GM12878 (cell line): ENCODE measurements around the gene LDLRAP1. TPM values are rescaled to one million over a fixed set of nuclear protein-coding genes. Genes with fewer than 3 reads are reported as not detected.

Experiments used
- ATAC-seq: fragments of 200-7000 bp; cut with Tn5 transposase; 3 replicates; pipeline ENCODE4 v1.9.1; 2020; ENCODE audit warnings: mild to moderate bottlenecking, moderate library complexity
- BruUV-seq: library from RNA; stranded (reverse); fragments of 400-500 nt; replicated peaks from 2 replicates; lab custom pipeline; 2021; lab: Mats Ljungman, UMichigan
- CTCF ChIA-PET: fragments of 300-600 bp; sonication (Branson Sonifier 250); formaldehyde crosslinking; extraction: SDS; loops from one replicate; lab custom pipeline; 2021; ENCODE audit warnings: inconsistent platforms; lab: Yijun Ruan, JAX
- POLR2A ChIA-PET: fragments of 350-600 bp; formaldehyde crosslinking; extraction: SDS; loops from one replicate; lab custom pipeline; 2021; ENCODE audit warnings: inconsistent platforms; lab: Charles Lee
- RAD21 ChIA-PET: fragments of 300-600 bp; sonication (Branson Sonifier 250); formaldehyde crosslinking; loops from one replicate; lab custom pipeline; 2023; ENCODE audit warnings: antibody characterized with exemption; ENCODE audit not compliant: unreplicated experiment; lab: Charles Lee
- SMC1A ChIA-PET: fragments of 300-600 bp; sonication (Branson Sonifier 250); formaldehyde crosslinking; loops from one replicate; lab custom pipeline; 2023; ENCODE audit not compliant: unreplicated experiment, uncharacterized antibody; lab: Charles Lee
- DNase-seq: peaks from one replicate; pipeline ENCODE4 v3.0.0-alpha.2; 2011; ENCODE audit warnings: low read depth, low spot score
- FAIRE-seq: peaks from 3 replicates; lab custom pipeline; 2011; peaks lifted over from hg19 to GRCh38; lab: Jason Lieb, UNC
- H2AFZ ChIP-seq: 2 replicates; pipeline ENCODE4 v1.6.0; 2011; ENCODE audit warnings: low read depth, low read length, control low read depth; ENCODE audit not compliant: control insufficient read depth
- H3K27ac ChIP-seq: 2 replicates; pipeline ENCODE4 v1.5.1; 2011; ENCODE audit warnings: control low read depth; ENCODE audit not compliant: control insufficient read depth, insufficient read depth
- H3K27me3 ChIP-seq, 2 experiments: replicated peaks in 1 of 2; 2 replicates each; pipeline versions ENCODE4 v1.6.0 to v1.6.1; 2011; ENCODE audit warnings: low read length in 1 of 2; ENCODE audit not compliant: control insufficient read depth in 2 of 2, insufficient read depth in 2 of 2
- H3K36me3 ChIP-seq, 2 experiments: 2 replicates each; pipeline ENCODE4 v1.5.1; 2011; ENCODE audit warnings: low read length in 1 of 2; ENCODE audit not compliant: control insufficient read depth in 2 of 2, insufficient read depth in 2 of 2
- H3K4me1 ChIP-seq: 2 replicates; pipeline ENCODE4 v1.6.1; 2011; ENCODE audit warnings: mild to moderate bottlenecking, low read length, moderate library complexity, mixed read lengths; ENCODE audit not compliant: control insufficient read depth, insufficient read depth
- H3K4me2 ChIP-seq: 2 replicates; pipeline ENCODE4 v1.6.0; 2011; ENCODE audit warnings: control low read depth; ENCODE audit not compliant: control insufficient read depth, insufficient read depth
- H3K4me3 ChIP-seq: fragments of 200-600 bp; sonication (generic); 2 replicates; pipeline ENCODE4 v1.5.1; 2016
- H3K79me2 ChIP-seq: 2 replicates; pipeline ENCODE4 v1.6.0; 2011; ENCODE audit warnings: low read length; ENCODE audit not compliant: control insufficient read depth, insufficient read depth
- H3K9ac ChIP-seq: 2 replicates; pipeline ENCODE4 v1.8.0; 2011; ENCODE audit warnings: low read length, control low read depth, mixed read lengths; ENCODE audit not compliant: control insufficient read depth, insufficient read depth
- H3K9me3 ChIP-seq: replicated peaks from 3 replicates; pipeline ENCODE4 v1.5.1; 2011; ENCODE audit warnings: mild to moderate bottlenecking, low read length; ENCODE audit not compliant: control insufficient read depth, insufficient read depth
- H4K20me1 ChIP-seq: 2 replicates; pipeline ENCODE4 v1.6.0; 2011; ENCODE audit not compliant: control insufficient read depth, insufficient read depth
- HDAC2 ChIP-seq: fragments of 200-600 bp; sonication (generic); IDR thresholded peaks from 2 replicates; pipeline ENCODE4 v1.6.1; 2017
- MLLT1 ChIP-seq: fragments of 450-650 bp; IDR thresholded peaks from 2 replicates; pipeline ENCODE4 v1.6.1; 2016; ENCODE audit warnings: mild to moderate bottlenecking
- MTA3 ChIP-seq: IDR thresholded peaks from 2 replicates; pipeline ENCODE4 v1.6.1; 2012; ENCODE audit warnings: low read length, inconsistent platforms, borderline replicate concordance
- SMARCA5 ChIP-seq: fragments of 450-650 bp; IDR thresholded peaks from 2 replicates; pipeline ENCODE4 v1.6.1; 2017; ENCODE audit warnings: mild to moderate bottlenecking
- ZBTB40 ChIP-seq: fragments of 450-650 bp; IDR thresholded peaks from 2 replicates; pipeline ENCODE4 v1.6.1; 2016; ENCODE audit warnings: mild to moderate bottlenecking, moderate library complexity, borderline replicate concordance
- WGBS: methylation state at CpG from one replicate; pipeline ENCODE4 v1.1.6; 2016; ENCODE audit warnings: low lambda C conversion rate; ENCODE audit not compliant: insufficient replicate concordance, insufficient coverage; ENCODE audit errors: missing lambda C conversion rate; 5-methylcytosine and 5-hydroxymethylcytosine counted together
- in situ Hi-C: fragments of 300-500 bp; cut with MboI; formaldehyde crosslinking; loops from 9 replicates; pipeline ENCODE4 v1.14.3; 2018; ENCODE audit warnings: mixed read lengths
- intact Hi-C: fragments of 100-400 bp; cut with micrococcal nuclease; formaldehyde crosslinking; loops from one replicate; pipeline ENCODE4 v1.14.2; 2022; ENCODE audit not compliant: unreplicated experiment
- polyA plus RNA-seq, 11 experiments: library from polyadenylated mRNA; depleted of rRNA in 4 of 11; unstranded in 6 of 11; stranded (reverse) in 5 of 11; fragments of >200 nt; fragmentation: Nextera tagmentation in 4 of 11; fragmentation: Illumina TruSeq in 1 of 11; extraction: Ambion mirVana in 4 of 11; extraction: Trizol in 1 of 11; gene quantifications; 1 replicate in 1 of 11; 2 replicates in 10 of 11; pipeline versions ENCODE4 v1.2.1 to v1.2.3, GENCODE V29; 2011 to 2016; ENCODE audit warnings: inconsistent platforms in 2 of 11, missing spikeins in 2 of 11, low read depth in 1 of 11
- total RNA-seq, 4 experiments: library from RNA; depleted of rRNA in 3 of 4; stranded (reverse); fragments of >200 nt in 3 of 4; fragmentation: Illumina TruSeq in 1 of 4; extraction: Trizol in 1 of 4; gene quantifications; 2 replicates each; pipeline versions ENCODE4 v1.2.1 to v1.2.3, GENCODE V29; 2013 to 2021
- TF ChIP-seq, protein P1 (sequence below): IDR thresholded peaks from 2 replicates; pipeline ENCODE4 v1.6.1; 2011; ENCODE audit warnings: borderline replicate concordance, low read depth, mild to moderate bottlenecking, moderate library complexity, mixed read lengths, low read length; ENCODE audit not compliant: insufficient read depth; ENCODE audit errors: extremely low read length

Gene LDLRAP1
- total and polyA plus RNA-seq, 10 of the 15 experiments (the other 5 are each of a cell fraction or from before 2014, with no cell fraction given): 0.43 to 37.6 (median 22.0) TPM

- no peak for TF ChIP-seq MLLT1
- TF ChIP-seq SMARCA5: no peak
Measured at GRCh38 chr1:25580927-25581326, 37.5 kb downstream of the LDLRAP1 start (continued).

DNA sequence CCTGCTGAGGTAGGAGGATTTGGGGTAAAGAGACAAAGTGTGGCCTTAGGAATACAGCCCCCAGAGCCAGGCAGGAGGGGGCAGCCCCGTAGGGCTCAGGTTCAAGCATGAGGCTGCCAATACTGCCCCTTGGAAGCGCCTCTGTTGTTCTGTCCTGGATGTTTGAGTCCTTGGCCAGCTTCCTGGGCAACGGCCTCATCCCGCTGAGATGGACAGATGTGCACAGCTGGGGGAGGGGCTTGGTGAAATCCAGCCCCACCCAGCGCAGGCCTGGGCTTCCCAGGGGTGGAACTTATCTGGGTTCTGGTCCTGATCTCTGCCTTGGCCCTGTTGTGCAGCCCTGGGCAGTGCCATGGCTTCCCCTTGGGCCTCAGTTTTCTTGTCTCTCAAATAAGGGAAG, 38.4 kb downstream of the LDLRAP1 start:
- DNase-seq: no peak
- Histone ChIP-seq H3K4me2 (no peak overlapping the region), H3K4me1 (peaks cover 2% of the 10 kb centered on the region; the same call in 1 of the 2 replicates), H3K36me3 (no peaks in the 10 kb centered on the region), H3K4me3 (no peak overlapping the region), H3K79me2 (no peaks in the 10 kb centered on the region), H4K20me1 (no peaks in the 10 kb centered on the region; the same call in 1 of the 2 replicates), H2AFZ (no peak overlapping the region), H3K9me3 (no peaks in the 10 kb centered on the region), H3K27ac (no peak overlapping the region), H3K9ac (no peak overlapping the region), H3K27me3 (no peaks in the 10 kb centered on the region; a peak in 1 of 4 replicates)
- TF ChIP-seq, protein P1, sequence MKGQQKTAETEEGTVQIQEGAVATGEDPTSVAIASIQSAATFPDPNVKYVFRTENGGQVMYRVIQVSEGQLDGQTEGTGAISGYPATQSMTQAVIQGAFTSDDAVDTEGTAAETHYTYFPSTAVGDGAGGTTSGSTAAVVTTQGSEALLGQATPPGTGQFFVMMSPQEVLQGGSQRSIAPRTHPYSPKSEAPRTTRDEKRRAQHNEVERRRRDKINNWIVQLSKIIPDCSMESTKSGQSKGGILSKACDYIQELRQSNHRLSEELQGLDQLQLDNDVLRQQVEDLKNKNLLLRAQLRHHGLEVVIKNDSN: no peak
- TF ChIP-seq ZBTB40 (no peak), HDAC2 (no peak), MTA3 (no peak)
- 50% methylated on average over 5 of the region's 5 CpGs for WGBS
- in situ Hi-C loops (no loop called here), intact Hi-C loops (no loop called here)
- ChIA-PET POLR2A (no interaction called here), CTCF (interaction anchor here (1.2 to 1.7 kb wide), 4 partner anchors 23 to 835 kb away, joined by 3 read pairs; no protein-coding TSS in a partner anchor), SMC1A (interaction anchor here (0.6 kb wide), 1 partner anchor 260 kb away, joined by 3 read pairs; no protein-coding TSS in a partner anchor), RAD21 (no interaction called here)
- no peak for FAIRE-seq
- BruUV-seq: no TSS peak
- ATAC-seq: no peak
